CD8-positive, alpha-beta memory T cell (primary cell): ENCODE data around the gene DCTN2. TPM values are rescaled to one million over a fixed set of nuclear protein-coding genes. Genes with fewer than 3 reads are reported as not detected.

Source experiments
- CTCF ChIA-PET: fragments of 350-600 bp; sonication (Branson Sonifier 250); formaldehyde crosslinking; loops from one replicate; lab custom pipeline; 2021; ENCODE audit warnings: antibody characterized with exemption; lab: Charles Lee
- POLR2A ChIA-PET: fragments of 350-600 bp; sonication (Branson Sonifier 250); formaldehyde crosslinking; loops from one replicate; lab custom pipeline; 2021; ENCODE audit warnings: antibody characterized with exemption; lab: Charles Lee
- DNase-seq, 5 donors: peaks; one replicate each; pipeline versions ENCODE4 v3.0.0 to v3.0.0-alpha.2; 2020 to 2022; ENCODE audit warnings: mixed read lengths in 1 of 5
- H3K27ac ChIP-seq: one replicate; pipeline ENCODE4 v1.7.0; 2013; ENCODE audit warnings: low read depth, mild to moderate bottlenecking, low read length, moderate library complexity
- H3K27me3 ChIP-seq: 2 replicates; pipeline ENCODE4 v1.7.0; 2013; ENCODE audit warnings: low read length, mild to moderate bottlenecking; ENCODE audit not compliant: insufficient read depth, poor library complexity, severe bottlenecking
- H3K36me3 ChIP-seq: 2 replicates; pipeline ENCODE4 v1.7.0; 2013; ENCODE audit warnings: mild to moderate bottlenecking, low read length, moderate library complexity; ENCODE audit not compliant: insufficient read depth
- H3K4me1 ChIP-seq: 2 replicates; pipeline ENCODE4 v1.7.0; 2013; ENCODE audit warnings: mild to moderate bottlenecking, low read length, moderate library complexity; ENCODE audit not compliant: insufficient read depth
- H3K4me3 ChIP-seq: 2 replicates; pipeline ENCODE4 v1.7.0; 2013; ENCODE audit warnings: mild to moderate bottlenecking, low read length
- H3K9me3 ChIP-seq: 2 replicates; pipeline ENCODE4 v1.7.0; 2013; ENCODE audit warnings: mild to moderate bottlenecking, low read length
- H3K27ac Mint-ChIP-seq, 8 donors: one replicate each; pipeline ENCODE4 v1.8.0; 2020 to 2021; ENCODE audit warnings: mixed read lengths in 8 of 8, mild to moderate bottlenecking in 6 of 8, inconsistent platforms in 3 of 8, moderate library complexity in 3 of 8
- H3K27me3 Mint-ChIP-seq, 2 donors: one replicate each; pipeline ENCODE4 v1.8.0; 2020 to 2021; ENCODE audit warnings: mixed read lengths in 2 of 2, mild to moderate bottlenecking in 1 of 2, moderate library complexity in 1 of 2
- H3K36me3 Mint-ChIP-seq, 3 donors: one replicate each; pipeline ENCODE4 v1.8.0; 2020 to 2021; ENCODE audit warnings: mixed read lengths in 3 of 3, inconsistent platforms in 1 of 3, mild to moderate bottlenecking in 1 of 3
- H3K4me1 Mint-ChIP-seq, 3 donors: one replicate each; pipeline ENCODE4 v1.8.0; 2020 to 2021; ENCODE audit warnings: mixed read lengths in 3 of 3, inconsistent platforms in 1 of 3, mild to moderate bottlenecking in 1 of 3
- H3K4me3 Mint-ChIP-seq, 7 donors: one replicate each; pipeline ENCODE4 v1.8.0; 2020 to 2021; ENCODE audit warnings: mixed read lengths in 7 of 7, mild to moderate bottlenecking in 6 of 7, moderate library complexity in 4 of 7, inconsistent platforms in 2 of 7
- H3K9me3 Mint-ChIP-seq, 5 donors: one replicate each; pipeline ENCODE4 v1.8.0; 2020 to 2022; ENCODE audit warnings: mixed read lengths in 5 of 5, mild to moderate bottlenecking in 3 of 5, moderate library complexity in 2 of 5, inconsistent platforms in 1 of 5
- polyA plus RNA-seq: library from polyadenylated mRNA; unstranded; fragments of 300-500 nt; fragmentation: Illumina TruSeq; gene quantifications from one replicate; pipeline ENCODE4 v1.2.3, GENCODE V29; 2021
- total RNA-seq, 2 experiments: library from RNA; stranded (reverse); gene quantifications; one replicate each; pipeline ENCODE4 v1.2.3, GENCODE V29; 2021

Gene DCTN2
- total and polyA plus RNA-seq, 3 experiments from 2014 or later: 80.8 to 99.3 (median 98.7) TPM

DNA sequence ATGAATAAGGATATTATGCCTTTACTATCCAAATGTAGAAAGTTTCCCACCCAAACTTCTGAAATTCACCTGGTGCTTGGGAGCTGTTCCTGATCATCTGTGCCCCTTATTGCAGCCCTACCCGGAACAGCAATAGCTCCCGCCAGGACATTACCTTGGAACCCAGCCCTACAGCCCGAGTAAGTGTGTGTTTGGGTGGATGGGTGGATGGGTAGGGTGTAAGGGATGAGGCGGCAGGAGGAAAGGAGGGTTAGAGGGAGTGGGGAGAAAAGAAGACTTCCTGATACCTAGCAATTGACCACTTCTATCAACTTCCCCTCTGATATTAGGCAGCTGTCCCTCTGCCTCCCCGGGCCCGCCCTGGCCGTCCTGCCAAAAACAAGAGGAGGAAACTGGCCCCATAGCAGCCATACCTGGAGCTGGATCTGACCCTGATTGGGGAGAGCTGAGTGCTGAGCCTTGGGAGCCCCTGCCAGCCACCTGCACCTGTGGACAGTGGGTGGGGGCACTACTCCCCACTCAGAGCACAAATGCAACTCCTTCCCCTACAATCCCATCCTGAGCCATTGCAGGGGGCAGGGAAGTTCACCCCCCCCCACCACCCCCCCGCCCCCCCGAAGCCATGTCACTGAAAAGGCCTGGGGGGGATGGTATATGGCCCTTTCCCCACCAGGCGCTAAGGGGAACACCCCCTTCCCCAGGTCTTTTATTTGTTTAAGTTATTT lies 18.0 kb downstream of the DCTN2 start:
- Mint-ChIP-seq H3K9me3 (no peaks in the 10 kb centered on the region), H3K4me1 (peaks cover 7 to 22% (median 8%) of the 10 kb centered on the region in 3 donors), H3K36me3 (peaks cover 0 to 91% (median 5%) of the 10 kb centered on the region in 3 donors), H3K27me3 (no peaks in the 10 kb centered on the region), H3K27ac (peak overlapping the region in 3 of 8 donors; percentile 8 to 61 (median 60)), H3K4me3 (no peak overlapping the region)
- DNase-seq: no peak
- H3K9me3 ChIP-seq: no peaks in the 10 kb centered on the region
- H3K36me3 ChIP-seq: peaks cover 60% of the 10 kb centered on the region
- no peak overlapping the region for H3K4me3 ChIP-seq
- no peaks in the 10 kb centered on the region for H3K27me3 ChIP-seq
- ChIA-PET CTCF (no interaction called here), POLR2A (no interaction called here)
- H3K4me1 ChIP-seq: peaks cover 11% of the 10 kb centered on the region
- H3K27ac ChIP-seq: no peak overlapping the region

DNA sequence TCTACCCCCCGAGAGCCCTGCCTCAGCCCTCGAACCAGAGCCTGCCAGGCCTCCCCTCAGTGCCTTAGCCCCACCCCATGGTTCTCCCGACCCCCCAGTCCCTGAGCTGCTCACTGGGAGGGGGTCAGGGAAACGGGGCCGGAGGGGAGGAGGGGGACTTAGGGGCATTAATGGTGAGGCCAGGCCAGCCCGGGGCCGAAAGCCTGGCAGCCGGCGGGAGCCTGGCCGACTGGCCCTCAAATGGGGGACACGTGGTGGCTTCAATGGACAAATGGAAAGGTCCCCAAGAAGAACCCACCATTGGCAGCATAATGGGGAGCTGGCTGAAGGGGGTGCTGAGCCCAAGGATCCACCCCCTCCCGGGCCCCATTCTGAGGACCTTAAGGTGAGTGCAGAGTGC lies 18.8 kb downstream of the DCTN2 start:
- peak overlapping the region in 2 of 8 donors; percentile 50 to 60 for H3K27ac Mint-ChIP-seq
- Histone ChIP-seq H3K4me3 (no peak overlapping the region), H3K36me3 (peaks cover 56% of the 10 kb centered on the region), H3K27ac (no peak overlapping the region), H3K4me1 (peaks cover 19% of the 10 kb centered on the region), H3K9me3 (no peaks in the 10 kb centered on the region), H3K27me3 (no peaks in the 10 kb centered on the region)
- H3K36me3 Mint-ChIP-seq: peaks cover 0 to 88% (median 5%) of the 10 kb centered on the region in 3 donors
- ChIA-PET POLR2A (no interaction called here), CTCF (no interaction called here)
- H3K4me3 Mint-ChIP-seq: no peak overlapping the region
- H3K4me1 Mint-ChIP-seq: peaks cover 15 to 30% (median 17%) of the 10 kb centered on the region in 3 donors
- no peaks in the 10 kb centered on the region for H3K27me3 Mint-ChIP-seq
- DNase-seq: no peak
- no peaks in the 10 kb centered on the region for H3K9me3 Mint-ChIP-seq

GRCh38 chr12:57527184-57527583 lies 19.8 kb downstream of the DCTN2 start:
- H3K27ac ChIP-seq: no peak overlapping the region

DNA sequence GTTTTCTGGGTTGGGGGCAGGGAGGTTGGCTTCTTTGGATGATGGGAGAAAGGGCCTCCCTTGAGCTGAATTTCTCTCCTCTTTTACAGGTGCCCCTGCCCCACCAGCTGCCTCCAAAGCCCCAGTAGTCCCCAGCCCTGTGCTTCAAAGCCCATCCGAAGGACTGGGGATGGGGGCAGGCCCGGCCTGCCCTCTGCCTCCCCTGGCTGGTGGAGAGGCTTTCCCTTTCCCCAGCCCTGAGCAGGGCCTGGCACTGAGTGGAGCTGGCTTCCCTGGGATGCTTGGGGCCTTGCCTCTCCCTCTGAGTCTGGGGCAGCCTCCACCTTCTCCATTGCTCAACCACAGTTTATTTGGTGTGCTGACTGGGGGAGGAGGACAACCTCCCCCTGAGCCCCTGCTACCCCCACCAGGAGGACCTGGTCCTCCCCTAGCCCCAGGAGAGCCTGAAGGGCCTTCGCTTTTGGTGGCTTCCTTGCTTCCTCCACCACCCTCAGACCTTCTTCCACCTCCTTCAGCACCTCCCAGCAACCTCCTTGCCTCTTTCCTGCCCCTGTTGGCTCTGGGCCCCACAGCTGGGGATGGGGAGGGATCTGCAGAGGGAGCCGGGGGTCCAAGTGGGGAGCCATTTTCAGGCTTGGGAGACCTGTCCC lies 20.4 kb downstream of the DCTN2 start:
- H3K27ac ChIP-seq: no peak overlapping the region
- peaks cover 27% of the 10 kb centered on the region for H3K4me1 ChIP-seq
- ChIA-PET CTCF (no interaction called here), POLR2A (interaction anchor here (1.0 kb wide), 1 partner anchor 49 kb away, joined by 4 read pairs; no protein-coding TSS in a partner anchor)
- H3K4me3 ChIP-seq: no peak overlapping the region
- peaks cover 0 to 4% (median 0%) of the 10 kb centered on the region in 5 donors for H3K9me3 Mint-ChIP-seq
- H3K27me3 ChIP-seq: no peaks in the 10 kb centered on the region
- peaks cover 24 to 39% (median 25%) of the 10 kb centered on the region in 3 donors for H3K4me1 Mint-ChIP-seq
- peaks cover 0 to 3% of the 10 kb centered on the region in 2 donors for H3K27me3 Mint-ChIP-seq
- DNase-seq: no peak
- H3K36me3 Mint-ChIP-seq: peaks cover 0 to 77% (median 5%) of the 10 kb centered on the region in 3 donors
- no peak overlapping the region for H3K4me3 Mint-ChIP-seq
- peak overlapping the region in 2 of 8 donors; percentile 64 to 96 for H3K27ac Mint-ChIP-seq
- peaks cover 40% of the 10 kb centered on the region for H3K36me3 ChIP-seq
- H3K9me3 ChIP-seq: no peaks in the 10 kb centered on the region

More at GRCh38 chr12:57527184-57527583, 19.8 kb downstream of the DCTN2 start:
- Histone ChIP-seq H3K4me3 (no peak overlapping the region), H3K27me3 (no peaks in the 10 kb centered on the region), H3K4me1 (peaks cover 22% of the 10 kb centered on the region), H3K36me3 (peaks cover 46% of the 10 kb centered on the region), H3K9me3 (no peaks in the 10 kb centered on the region)
- POLR2A ChIA-PET: interaction anchor here (1.0 kb wide), 1 partner anchor 50 kb away, joined by 4 read pairs; no protein-coding TSS in a partner anchor
- Mint-ChIP-seq H3K4me3 (no peak overlapping the region), H3K27me3 (peaks cover 0 to under 1% of the 10 kb centered on the region in 2 donors), H3K36me3 (peaks cover 0 to 80% (median 5%) of the 10 kb centered on the region in 3 donors), H3K27ac (peak overlapping the region in 5 of 8 donors; percentile 17 to 64 (median 37)), H3K9me3 (peaks cover 0 to 1% (median 0%) of the 10 kb centered on the region in 5 donors), H3K4me1 (peaks cover 18 to 33% (median 19%) of the 10 kb centered on the region in 3 donors)
- CTCF ChIA-PET: no interaction called here
- no peak for DNase-seq

DNA sequence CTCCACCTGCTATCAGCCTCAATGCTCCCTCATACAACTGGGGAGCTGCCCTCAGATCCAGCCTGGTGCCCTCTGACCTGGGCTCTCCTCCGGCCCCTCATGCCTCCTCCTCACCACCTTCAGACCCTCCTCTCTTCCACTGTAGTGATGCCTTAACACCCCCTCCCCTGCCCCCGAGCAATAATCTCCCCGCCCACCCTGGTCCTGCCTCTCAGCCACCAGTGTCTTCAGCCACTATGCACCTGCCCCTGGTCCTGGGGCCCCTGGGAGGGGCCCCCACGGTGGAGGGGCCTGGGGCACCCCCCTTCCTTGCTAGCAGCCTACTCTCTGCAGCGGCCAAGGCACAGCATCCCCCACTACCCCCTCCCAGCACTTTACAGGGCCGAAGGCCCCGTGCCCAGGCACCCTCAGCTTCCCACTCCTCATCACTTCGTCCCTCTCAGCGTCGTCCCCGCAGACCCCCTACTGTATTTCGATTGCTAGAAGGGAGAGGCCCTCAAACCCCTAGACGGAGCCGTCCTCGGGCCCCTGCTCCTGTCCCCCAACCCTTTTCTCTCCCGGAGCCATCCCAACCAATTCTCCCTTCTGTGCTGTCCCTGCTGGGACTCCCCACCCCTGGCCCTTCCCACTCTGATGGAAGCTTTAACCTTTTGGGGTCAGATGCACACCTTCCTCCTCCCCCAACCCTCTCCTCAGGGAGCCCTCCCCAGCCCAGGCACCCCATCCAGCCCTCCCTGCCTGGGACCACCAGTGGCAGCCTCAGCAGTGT lies 21.2 kb downstream of the DCTN2 start:
- peaks cover 0 to 69% (median 5%) of the 10 kb centered on the region in 3 donors for H3K36me3 Mint-ChIP-seq
- Histone ChIP-seq H3K27me3 (no peaks in the 10 kb centered on the region), H3K4me3 (no peak overlapping the region), H3K9me3 (no peaks in the 10 kb centered on the region), H3K36me3 (peaks cover 32% of the 10 kb centered on the region), H3K4me1 (peaks cover 36% of the 10 kb centered on the region), H3K27ac (no peak overlapping the region)
- POLR2A ChIA-PET: no interaction called here
- H3K4me3 Mint-ChIP-seq: peak overlapping the region in 2 of 7 donors; percentile 18 to 20
- no peak for DNase-seq
- H3K27ac Mint-ChIP-seq: peak overlapping the region in 2 of 8 donors; percentile 58 to 61
- CTCF ChIA-PET: no interaction called here
- H3K27me3 Mint-ChIP-seq: peaks cover 0 to 3% of the 10 kb centered on the region in 2 donors
- peaks cover 31 to 47% (median 31%) of the 10 kb centered on the region in 3 donors for H3K4me1 Mint-ChIP-seq
- H3K9me3 Mint-ChIP-seq: peaks cover 0 to 4% (median 0%) of the 10 kb centered on the region in 5 donors

DNA sequence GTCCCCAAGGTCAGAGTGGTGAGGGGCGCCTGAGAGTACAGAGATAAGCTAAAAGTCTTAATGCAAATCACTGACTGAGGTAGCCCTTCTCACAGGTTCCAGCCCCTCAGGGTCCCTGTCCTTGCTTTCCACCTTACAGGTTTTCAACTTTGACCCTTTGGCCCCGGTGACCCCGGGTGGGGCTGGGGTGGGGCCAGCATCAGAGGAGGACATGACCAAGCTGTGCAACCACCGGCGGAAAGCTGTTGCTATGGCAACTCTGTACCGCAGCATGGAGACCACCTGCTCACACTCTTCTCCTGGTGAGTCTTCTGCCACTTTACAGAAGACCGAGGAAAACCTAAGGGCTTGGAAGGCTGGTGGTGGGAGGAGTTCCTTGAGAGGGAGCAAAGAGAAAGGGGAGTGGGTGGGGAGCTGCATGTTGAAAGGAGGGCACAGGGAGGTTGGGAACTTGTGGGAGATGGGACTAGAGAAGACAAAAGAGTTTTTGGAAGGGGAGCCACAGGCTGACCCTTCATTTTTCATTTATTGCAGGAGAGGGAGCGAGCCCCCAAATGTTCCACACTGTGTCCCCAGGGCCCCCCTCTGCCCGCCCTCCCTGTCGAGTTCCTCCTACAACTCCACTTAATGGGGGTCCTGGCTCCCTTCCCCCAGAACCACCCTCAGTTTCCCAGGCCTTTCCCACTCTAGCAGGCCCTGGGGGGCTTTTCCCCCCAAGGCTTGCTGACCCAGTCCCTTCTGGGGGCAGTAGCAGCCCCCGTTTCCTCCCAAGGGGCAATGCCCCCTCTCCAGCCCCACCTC lies 22.0 kb downstream of the DCTN2 start:
- Mint-ChIP-seq H3K27me3 (peaks cover 0 to 3% of the 10 kb centered on the region in 2 donors), H3K36me3 (peaks cover 0 to 64% (median 3%) of the 10 kb centered on the region in 3 donors), H3K27ac (peak overlapping the region in 7 of 8 donors; percentile 87 to 100 (median 95)), H3K4me3 (peak overlapping the region in 6 of 7 donors; percentile 87 to 96 (median 93)), H3K9me3 (peaks cover 0 to 4% (median 0%) of the 10 kb centered on the region in 5 donors), H3K4me1 (peaks cover 31 to 54% (median 34%) of the 10 kb centered on the region in 3 donors)
- no peaks in the 10 kb centered on the region for H3K9me3 ChIP-seq
- POLR2A ChIA-PET: interaction anchor here (1.0 to 1.5 kb wide), 2 partner anchors 22 to 47 kb away, joined by 3 to 4 read pairs; partner anchors contain the start of gene DCTN2
- H3K27ac ChIP-seq: peak overlapping the region; percentile 74
- CTCF ChIA-PET: interaction anchor here (0.7 to 2.6 kb wide), 7 partner anchors 21 to 66 kb away, joined by 4 to 9 read pairs (median 5); partner anchors contain the start of gene GLI1
- no peak overlapping the region for H3K4me3 ChIP-seq
- peaks cover 36% of the 10 kb centered on the region for H3K4me1 ChIP-seq
- no peak for DNase-seq
- H3K27me3 ChIP-seq: no peaks in the 10 kb centered on the region
- peaks cover 27% of the 10 kb centered on the region for H3K36me3 ChIP-seq
